ENCODE measurements around the gene TTC22.
A peak's percentile ranks its signal among the peaks of the same experiment; 100 is the strongest.
"Not testable (repeated sequence)": the region's sequence is repeated elsewhere in the genome, so short reads cannot be mapped to it uniquely, and the experiment has no call there.

Gene TTC22

DNA sequence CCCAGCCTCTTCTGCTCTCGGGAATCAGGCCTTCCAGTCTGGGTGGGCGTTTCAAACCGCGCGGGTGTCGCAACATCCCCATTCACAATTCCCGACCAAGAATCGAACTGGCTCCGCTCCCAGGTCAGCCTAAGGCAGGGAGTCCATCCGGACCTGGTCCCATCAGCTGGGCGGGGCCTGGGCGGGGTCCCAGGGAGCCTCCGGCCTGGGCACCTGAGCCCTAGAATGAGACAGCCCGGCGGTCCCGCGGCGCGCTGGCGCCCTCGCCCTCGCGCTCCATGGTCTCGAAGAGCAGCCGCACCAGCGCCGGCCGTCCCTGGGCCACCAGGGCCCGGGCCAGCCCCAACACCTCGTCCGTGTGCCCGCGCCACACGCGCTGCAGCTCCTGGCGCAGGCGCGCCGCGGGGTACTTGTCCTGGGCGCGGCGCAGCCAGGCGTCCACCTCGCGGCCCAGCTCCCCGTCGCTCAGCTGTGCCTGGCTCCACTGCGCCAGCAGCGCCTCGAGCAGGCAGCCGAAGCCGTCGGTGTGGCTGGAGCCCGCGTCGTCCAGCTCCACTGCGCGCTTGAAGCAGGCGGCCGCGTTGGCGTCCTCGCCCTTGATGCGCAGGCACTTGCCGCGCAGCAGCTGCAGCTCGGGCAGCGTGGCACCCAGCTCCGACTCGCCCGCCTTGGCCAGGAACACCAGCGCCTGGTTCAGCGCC is 19.9 kb downstream of the TTC22 start:
- DNase-seq = no peak

DNA sequence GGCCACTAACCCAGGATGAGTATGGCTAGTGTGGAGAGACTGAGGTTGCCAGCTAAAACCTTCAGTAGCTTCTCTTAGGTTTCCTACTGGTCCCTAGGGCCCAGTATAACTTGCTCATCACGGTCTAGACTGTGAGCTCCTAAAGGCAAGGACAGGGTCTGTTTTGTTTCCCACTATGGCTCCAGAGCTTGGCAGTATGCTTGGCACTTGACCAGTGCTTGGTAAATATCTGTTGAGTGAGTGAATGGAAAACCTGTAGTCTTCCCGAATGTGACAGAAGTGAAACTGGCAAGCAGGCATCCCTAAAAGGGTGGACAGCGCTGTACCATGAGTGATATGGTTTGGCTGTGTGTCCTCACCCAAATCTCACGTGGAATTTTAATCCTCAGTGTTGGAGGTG is 23.7 kb downstream of the TTC22 start:
- DNase-seq = no peak

DNA sequence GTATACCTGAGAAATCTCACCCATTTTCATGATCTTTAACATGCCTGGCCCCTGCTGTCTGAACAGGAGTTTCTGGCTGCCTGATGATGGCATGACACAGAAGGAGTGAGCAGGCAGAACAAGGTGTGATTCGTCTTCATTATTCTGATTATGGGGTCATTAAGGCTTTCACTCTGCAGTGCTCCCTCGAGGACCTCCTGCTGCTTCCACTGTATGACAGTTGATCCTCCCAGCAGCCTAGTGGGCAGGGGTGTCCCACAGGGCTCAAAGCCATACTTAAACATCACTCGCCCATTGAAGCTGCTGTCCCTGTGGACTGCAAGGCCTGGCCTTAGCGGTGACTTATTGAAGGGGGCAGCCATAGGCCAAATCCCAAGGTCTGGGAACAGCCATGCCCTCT is 24.1 kb downstream of the TTC22 start:
- no peak for DNase-seq

DNA sequence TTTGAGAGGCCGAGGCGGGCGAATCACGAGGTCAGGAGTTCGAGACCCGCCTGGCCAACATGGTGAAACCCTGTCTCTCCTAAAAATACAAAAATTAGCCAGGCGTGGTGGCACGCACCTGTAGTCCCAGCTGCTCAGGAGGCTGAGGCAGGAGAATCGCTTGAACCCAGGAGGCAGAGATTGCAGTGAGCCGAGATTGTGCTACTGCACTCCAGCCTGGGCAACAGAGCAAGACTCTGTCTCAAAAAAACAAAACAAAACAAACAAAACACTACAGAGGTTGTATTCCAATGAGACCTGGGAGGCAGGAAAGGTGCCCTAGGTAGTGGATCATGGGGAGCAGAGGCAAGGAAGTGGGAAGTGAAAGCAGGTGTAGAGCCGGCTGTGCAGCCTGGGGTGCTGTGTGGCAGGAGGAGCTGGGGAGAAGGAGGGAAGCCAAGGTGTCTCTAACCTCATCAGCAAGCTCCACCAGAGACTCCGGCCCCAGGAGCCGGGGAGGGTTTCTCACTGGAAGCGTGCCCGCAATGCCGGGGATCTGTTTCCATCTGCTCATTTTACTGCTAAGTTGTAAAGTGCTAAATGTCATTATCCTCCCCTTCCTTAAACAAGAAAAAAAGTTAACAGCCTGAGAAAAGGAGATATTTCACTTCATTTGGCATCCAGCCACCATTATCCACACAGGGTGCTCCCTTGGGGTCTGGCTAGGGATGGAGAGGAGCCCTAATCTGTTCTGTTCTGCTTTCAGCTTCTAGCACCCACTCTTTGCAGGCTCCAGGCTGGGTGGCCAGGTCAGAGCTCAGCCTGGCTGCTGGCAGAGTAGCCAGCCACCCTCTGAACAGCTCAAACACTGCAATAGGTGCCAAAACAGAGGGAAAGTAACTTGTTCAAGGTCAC is 25.0 kb downstream of the TTC22 start:
- not testable (repeated sequence) for DNase-seq

DNA sequence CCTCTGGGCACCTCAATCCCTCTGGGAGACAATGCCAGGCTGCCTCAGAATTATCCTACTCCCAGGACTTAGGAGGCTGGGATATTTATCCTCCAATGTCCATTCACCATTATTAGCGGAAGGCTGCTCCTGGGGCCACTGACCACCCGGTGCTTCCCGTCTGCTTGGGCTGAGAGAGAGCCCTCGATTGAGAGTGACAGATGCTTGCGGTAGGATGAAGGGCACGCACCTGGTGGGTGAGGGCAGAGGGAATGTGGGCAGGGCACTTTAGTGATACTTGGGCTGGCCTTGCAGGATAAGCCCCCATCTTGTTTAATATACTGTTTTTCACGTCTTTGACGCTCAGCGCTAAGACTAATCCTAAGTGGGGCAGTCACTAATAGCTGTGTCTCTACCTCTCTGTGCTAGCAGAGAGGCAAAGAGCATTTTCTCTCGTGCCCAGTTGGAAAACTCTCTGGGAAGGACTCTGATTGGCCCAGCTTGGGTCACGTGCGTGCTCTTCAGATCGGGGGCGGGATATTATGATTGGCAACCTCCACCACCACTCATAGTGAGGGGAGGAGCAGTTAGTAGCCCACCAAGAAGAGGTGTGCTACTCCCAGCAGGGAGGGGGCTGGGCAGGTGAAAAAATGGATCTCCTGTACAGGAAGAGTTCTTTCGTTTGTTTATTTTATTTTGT is 26.2 kb downstream of the TTC22 start:
- no peak for DNase-seq

DNA sequence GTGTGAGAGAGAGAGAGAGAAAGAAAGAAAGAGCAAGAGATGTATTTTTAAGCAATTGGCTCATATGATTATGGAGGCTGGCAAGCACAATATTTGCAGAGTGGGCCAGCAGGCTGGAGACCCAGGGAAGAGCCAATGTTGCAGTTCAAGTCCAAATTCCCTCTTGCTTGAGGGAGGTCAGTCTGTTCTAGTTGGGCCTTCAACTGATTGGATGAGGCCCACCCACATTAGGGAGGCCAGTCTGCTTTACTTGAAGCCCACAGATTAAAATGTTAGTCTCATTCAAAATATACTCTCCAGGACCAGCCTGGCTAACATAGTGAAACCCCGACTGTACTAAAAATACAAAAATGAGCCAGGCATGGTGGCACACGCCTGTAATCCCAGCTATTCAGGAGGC is 28.2 kb downstream of the TTC22 start:
- DNase-seq = no peak

DNA sequence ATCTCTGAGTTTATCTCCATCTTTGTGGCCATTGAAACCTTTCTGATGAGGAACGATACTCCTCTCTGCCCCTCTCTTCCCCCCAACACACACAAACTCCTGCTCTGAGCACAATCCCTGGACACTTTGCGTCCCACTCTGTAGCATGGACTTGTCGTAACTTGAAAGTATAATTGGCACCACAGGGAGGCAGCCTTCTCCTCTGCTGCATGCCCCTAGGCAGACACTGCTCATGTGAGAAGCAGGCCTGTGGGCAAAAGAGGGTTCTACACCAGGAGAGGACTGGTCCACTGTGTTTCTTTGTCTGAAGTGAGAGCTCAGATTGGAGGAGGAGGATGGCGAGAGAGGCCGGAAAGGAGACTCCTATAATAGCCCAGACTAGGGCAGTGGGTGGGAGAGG is 33.0 kb downstream of the TTC22 start:
- DNase-seq = no peak

DNA sequence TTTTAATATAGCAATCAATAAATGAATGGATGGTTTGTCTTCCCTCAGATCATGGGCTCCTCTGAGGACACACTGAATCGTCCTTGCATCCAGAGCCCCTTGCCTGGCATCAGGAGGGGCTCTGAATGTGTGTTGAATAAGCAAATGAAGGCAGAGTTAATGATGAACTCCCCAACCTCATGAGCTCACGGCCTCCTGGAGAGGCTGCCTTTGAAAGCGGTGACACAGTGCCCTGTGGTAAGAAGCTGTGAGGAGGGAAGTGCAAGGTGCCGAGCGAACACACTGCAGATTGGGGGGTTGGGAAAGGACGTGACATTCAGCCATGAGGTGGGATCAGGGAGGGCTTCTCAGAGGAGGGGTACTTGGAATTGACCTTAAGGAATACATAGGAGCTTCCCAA is 33.6 kb downstream of the TTC22 start:
- no peak for DNase-seq

DNA sequence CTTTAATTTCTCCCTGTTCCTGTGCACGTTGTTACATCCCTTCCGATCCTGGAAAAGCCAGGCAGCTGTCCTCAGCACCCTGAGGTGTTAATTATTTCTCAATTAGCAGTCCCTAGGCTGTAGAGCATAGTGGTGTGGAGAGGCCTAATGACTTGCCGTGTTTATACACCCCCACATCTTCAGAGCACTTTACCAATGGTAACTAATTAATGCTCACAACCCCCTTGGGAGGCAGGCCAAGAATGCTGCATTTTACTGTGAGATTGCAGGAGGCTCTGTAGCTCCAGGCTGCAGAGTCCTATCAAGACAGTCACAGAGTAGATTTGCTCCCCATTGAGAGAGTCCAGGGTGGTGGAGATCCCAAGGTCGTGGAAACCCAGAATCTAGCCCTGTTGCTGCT is 34.4 kb downstream of the TTC22 start:
- no peak for DNase-seq

DNA sequence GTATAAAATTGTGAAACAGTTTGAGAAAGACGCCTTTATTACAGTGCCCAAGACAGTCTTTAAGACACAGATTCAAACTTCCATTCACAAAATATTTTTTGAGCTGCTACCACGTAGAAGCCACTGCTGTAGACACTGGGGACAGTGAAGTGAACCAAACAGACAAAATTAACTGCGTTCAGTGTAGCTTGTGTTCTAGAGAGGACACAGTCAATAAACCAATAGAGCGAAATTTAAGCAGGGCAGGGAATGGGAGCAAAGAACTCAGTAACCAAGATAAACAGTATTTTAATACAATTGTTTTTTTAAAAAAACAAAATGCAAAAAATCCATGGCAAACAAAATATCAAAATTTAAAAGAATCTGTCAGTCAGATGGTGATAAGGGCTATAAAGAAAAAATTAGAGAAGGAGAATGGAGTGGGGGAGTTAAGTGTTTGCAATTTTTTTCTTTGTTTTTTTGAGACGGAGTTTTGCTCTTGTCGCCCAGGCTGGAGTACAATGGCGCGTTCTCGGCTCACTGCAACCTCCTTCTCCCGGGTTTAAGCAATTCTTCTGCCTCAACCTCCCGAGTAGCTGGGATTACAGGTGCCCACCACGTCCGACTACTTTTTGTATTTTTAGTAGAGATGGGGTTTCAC is 36.1 kb downstream of the TTC22 start:
- DNase-seq = no peak

DNA sequence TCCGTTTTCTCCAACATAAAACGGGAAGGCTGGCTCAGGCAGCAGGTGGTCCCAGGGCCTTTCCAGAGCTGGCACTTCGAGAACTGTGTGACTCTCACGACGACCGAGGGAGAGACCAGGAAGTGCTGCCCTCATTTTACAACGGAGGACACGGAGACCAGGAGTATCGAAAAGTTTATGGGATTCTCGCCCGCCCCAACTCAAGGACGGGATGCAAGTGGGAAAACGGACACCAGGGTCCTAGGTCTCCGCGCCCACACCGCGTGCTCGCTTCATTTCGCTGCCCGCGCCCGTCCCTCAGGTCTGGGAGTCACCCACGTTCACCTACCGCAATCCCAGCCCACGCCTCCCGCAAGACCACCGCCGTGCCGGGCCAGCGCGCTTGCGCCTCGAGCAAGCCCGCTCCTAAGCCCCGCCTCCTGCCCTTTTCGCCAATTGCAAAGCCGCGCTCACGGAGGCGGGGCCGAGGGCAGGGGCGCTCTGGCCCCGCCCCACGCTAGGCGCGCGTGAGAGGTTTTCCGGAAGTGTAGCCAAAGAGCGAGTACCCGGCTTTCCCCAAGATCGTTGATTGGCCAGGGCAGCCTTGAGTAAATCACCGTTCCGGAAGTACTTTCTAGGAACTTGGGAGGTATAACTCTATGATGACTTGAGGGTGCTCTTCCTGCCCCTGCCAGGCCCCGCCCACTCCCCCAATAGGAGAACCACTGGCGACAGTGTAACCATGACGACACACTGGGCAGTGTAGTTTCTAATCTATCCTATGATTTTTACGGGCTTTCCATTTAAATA is 36.8 kb downstream of the TTC22 start, which contains the start of gene PARS2:
Gene PARS2, minus strand, starts transcription at position 391 of the 789 bp plus-strand sequence. CDS start 5,362 bp downstream, outside the sequence.
- DNase-seq = peak; percentile 99

DNA sequence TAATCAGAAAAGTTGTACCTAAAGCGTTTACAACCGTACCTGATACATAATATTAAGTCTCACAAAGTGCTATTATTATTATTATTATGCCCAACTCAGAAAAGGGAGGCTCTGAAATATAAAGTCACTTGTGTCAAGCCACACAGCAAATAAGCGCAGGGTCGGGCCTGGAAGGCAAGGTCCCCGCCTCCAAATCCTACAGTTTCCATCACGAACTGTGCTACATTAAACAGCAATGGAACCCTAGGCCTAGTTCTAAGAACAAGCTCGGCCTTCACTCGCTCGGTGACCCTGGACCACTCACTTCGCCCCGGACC is 37.3 kb downstream of the TTC22 start:
- no peak for DNase-seq

DNA sequence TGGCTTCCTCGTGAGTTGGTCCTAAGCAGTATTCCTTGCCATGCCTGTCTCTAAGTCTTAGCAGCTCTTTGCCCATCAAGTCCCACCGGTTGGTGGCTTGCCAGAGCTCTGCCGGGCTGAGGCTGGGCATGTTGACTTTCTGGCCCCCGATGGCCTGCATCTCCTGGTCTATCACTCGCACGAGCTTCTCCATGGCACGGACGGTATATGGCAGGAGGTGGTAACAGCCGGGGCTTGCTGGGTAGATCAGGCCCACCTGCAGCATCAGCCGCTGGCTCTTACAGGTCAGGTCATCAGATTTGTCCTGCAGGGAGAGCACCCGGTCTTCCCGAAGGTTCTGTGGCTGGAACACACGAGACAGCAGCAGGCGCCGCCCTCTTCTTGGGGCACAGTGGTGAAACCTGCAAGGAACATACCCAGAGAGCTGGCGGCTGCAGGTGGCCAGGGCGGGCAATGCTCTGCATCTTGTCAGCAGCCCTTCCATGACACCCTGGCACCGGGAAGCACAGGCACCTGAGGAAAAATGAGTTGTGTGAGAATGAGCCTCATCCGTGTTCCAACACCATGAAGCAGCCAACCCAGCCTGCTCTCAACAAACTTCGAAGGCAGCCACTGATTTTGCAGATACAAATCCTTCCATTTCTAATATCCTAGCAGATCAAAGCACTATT is 42.3 kb downstream of the TTC22 start:
- no peak for DNase-seq

DNA sequence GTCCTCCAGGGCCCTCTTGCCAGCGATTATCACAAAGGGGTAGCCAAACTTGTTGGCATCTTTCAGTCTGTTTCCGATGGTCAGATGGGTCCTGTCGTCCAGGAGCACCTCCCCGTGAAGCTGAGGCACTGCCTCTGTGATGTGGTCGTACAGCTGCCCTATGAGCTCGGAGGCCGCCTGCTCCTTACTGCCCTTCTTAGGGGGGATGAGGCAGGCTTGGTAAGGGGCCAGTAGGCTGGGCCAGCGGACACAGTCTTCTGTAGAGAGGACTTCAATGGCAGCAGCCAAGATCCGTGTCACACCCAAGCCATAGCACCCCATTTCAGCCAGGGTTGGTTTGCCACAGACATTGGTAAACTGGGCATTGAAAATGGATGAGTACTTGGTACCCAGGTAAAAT is 43.3 kb downstream of the TTC22 start:
- DNase-seq = no peak

DNA sequence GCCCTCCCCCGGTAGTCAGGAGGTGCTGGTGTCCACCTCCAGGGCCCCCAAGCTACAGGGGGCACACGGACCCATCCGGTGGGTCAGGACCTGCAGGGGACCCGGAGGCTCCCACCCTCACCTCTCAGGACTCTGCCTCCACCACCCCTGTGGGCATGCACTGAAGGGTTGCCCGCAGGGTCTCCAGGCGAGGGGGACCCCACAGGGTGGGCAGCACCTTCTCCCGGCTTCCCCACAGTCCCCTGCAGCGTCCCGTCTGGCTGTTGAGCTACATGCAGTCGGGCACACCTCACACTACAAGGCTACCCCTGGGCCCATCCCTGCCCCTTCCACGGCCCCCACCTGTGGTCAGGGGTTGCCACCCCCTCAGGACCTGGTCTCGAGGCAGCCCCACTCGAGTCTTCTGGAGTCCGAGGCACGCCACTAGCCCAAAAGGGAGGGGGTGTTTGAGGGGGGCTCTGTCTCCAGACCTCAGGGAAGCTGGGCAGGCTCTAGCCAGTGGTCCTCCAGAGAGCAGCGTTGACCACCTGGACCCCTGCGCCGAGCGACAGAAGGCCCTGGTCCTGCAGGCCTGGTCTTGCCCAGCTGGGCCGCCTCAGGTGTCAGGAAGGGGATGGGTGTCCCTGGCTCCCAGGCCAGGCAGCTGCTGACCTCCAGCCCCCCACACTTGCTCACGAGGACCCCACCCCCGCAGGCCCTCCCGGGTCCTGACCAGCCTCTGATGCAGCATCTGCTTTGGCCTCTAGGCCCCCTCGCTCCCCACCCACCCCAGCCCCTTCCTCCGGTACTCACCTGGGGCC is 46.4 kb downstream of the TTC22 start:
- DNase-seq = no peak

DNA sequence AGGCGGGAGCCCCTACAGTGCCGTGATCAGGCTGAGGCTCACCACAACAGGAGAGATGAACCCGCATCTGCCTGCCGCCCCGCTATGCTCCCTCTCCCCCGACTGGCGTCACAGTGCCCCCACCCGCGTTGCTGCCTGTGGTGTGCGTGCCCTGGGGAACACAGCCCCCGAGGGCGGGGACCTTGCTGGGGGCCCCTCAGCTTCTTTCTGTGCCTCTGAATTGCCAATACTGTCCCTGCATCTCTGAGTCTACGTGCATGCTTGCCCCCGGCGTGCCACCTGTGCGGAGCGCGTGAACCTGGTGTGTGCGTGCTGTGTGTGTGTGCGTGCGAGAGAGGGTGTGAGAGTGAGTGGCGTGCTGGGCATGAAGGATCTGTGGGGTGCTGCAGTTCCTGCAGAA is 47.1 kb downstream of the TTC22 start:
- DNase-seq = no peak

DNA sequence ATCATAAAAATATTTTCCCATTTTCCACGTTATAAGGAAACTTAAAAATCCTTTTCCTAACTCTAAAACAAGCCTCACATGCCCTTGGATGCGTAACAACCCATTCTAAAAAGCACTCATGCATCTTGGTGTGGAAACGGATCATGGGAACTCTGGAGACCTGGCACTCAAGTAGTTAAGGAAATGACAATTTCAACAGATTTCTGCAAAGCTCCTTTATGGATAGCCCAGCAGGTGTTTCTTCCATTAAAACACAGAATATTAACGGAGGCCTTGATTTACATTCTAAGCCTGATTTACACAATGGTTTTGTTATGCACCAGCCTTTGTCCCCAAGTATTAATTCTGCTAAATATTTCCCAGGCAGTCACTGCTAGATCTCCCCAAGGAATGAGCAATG is 49.7 kb downstream of the TTC22 start:
- DNase-seq = no peak

DNA sequence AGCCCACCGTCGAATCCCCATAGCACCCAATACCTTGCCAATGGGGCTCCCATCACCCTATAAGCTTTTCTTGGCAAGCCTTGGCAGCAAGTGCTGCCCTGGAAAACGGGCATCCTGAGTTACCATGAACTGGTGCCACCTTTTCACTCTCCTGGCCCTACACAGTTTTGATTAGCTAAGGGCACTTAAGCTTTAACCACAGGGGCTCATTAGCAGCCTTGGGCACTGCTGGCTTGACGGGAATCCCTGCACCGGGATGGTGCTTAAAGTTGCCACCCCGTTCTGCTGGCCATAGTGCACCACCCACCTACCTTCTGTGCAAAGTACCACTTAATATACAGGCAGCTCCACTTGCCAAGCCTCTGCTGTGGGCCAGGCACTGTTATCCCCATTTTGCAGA is 50.5 kb downstream of the TTC22 start:
- DNase-seq = no peak

DNA sequence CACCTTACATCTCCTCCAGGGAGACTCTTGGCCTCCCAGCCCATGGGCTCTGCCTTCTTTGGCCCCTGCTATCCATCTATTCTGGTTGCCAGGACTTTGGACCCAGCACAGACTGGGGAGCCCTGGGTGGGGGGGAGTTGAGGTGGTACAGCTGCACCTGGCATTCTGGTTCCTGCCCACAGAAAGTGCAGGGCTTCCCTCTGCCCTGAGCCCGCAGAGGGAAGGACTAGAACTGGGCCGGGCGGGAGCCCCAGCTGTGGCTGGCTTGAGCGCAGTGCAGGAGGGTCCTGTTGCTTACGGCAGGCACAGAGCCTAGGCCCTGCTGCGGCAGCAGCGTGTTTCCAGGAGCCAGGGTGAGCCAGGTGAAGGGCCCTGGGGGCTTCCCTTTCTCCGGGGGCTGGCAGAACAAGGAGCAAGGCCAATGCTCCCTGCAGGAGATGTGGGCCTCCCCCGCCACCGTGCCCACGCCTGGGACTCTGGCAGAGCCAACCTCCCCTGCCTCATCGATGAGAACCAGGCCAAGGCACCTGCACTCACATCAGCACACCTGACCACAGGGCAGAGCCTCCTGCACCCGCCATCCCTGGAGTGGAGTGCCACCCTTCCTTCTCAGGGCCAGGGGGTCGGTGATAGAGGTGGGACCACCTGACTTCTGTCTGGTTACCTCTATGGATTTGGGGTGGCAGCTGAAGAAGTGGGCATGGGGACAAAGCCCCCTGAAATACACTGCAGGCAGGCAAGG is 52.9 kb downstream of the TTC22 start:
- no peak for DNase-seq

DNA sequence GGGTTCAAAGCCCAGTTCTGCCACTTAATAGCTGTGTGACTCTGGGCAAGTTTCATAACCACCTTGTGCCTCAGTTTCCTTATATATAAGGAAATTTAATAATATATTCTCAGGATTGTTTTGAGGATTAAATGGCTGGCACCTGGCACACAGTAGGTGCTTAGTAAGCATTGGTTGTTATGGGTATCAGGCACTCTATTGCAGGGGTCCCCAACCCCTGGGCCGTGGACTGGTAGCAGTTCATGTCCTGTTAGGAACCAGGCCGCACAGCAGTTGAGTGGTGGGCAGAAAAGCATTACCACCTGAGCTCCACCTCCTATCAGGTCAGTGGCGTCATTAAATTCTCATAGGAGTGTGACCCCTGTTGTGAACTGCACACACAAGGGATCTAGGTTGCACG is 55.3 kb downstream of the TTC22 start:
- DNase-seq = no peak

Measured in NCI-H187 treated with DMSO at 0.1 percent for 48 hours (cell line).